NCI-H510A treated with DMSO at 0.1 percent for 48 hours (cell line): Measurements from ENCODE around the gene GOLGA6L10.
"Not testable (repeated sequence)": the region's sequence is repeated elsewhere in the genome, so short reads cannot be mapped to it uniquely, and the experiment has no call there.

Experiments used
- DNase-seq: peaks from one replicate; lab custom pipeline; 2025; lab: John Stamatoyannopoulos, UW

The GOLGA6L10 gene

DNA sequence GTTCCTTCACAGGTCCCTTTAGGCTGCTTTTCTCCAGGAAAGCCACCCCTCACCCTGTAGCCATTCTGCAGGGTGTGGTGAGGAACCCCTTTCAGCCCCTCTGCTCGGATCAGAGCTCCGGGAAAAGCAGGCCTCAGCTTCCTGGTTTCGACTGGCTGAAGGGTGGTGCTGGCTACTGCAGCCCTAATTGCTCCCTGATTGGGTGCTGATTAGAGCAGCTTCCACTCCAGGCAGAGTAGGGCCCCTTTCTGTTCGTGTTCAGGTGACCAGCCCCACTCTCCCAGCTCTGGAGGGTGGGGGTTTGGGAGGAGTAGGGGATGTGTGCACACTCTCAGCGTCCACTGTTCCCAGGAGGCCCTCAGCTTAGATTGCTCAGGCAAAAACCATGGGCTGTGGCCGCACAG lies 49.8 kb downstream of the GOLGA6L10 start:
- DNase-seq = not testable (repeated sequence)

GRCh38 chr15:82298520-82298919 lies 50.8 kb downstream of the GOLGA6L10 start:
- DNase-seq = no peak

DNA sequence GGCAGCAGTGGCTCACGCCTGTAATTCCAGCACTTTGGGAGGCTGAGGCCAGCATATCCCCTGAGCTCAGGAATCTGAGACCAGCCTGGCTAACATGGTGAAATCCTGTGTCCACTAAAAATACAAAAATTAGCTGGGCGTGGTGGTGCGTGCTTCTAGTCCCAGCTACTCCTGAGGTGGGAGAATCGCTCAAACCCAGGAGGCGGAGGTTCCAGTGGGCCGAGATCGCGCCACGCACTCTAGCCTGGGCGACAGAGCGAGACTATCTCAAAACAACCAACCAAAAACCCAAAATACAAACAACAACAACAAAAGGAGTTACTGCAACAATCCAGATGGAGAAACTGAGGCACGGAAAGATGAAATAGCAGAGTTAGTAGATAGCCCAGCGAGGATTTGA lies 51.2 kb downstream of the GOLGA6L10 start:
- DNase-seq = no peak

DNA sequence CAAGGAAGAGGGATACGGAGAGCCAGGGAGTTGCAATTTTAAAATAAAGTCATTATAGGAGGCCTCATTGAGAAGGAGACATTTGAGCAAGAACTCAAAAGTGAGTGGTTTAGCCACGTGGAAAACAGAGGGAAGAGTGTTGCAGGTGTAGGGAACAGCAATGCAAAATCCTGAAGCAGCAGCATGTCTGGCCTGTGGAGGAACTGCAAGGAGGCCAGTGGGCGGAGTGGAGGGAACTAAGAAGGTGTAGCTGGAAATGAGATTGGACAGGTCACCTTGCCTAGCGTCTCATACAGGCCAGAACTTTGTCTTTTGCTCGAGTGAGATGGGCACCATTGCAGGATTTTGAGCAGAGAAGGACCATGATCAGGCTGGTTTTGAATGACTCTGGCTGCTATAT lies 51.7 kb downstream of the GOLGA6L10 start:
- DNase-seq = no peak

GRCh38 chr15:82294061-82294690 lies 55.1 kb downstream of the GOLGA6L10 start:
- DNase-seq = no peak

DNA sequence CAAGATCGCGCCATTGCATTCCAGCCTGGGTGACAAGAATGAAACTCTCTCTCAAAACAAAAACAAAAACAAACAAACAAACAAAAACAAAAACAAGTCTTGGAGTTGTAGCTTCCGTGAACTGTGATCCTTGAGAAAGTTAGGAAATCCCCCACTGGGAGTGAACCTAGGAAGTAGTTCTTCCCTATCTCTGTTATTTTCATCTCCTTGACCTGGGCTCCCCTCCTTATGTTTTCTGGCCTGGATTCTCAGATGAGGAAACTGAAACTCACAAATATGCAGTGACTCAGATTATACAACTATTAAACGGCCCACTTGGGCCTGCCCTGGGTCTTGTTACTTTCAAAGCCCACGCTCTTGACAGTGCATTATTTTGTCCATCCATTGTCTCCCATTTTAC lies 57.0 kb downstream of the GOLGA6L10 start:
- no peak for DNase-seq
